Pericardium fibroblast (primary cell): ENCODE measurements around the gene ASCL1. TPM values are rescaled to one million over a fixed set of nuclear protein-coding genes. Genes with fewer than 3 reads are reported as not detected.

ENCODE experiments used
- total RNA-seq: library from RNA; depleted of rRNA; stranded (reverse); fragments of >200 nt; gene quantifications from 2 replicates; pipeline ENCODE4 v1.2.3, GENCODE V29; 2015

The ASCL1 gene
- total RNA-seq, result not detected in 2 replicates

GRCh38 chr12:102957339-102958050 lies at the start of gene ASCL1:
ASCL1 (plus strand) TSS chr12:102957674; CDS start chr12:102958245, 571 bp downstream.

GRCh38 chr12:102917026-102917787 lies 40.3 kb upstream of the ASCL1 start, which contains the start of gene PAH:
PAH (minus strand) TSS chr12:102917244; CDS start chr12:102917130, 114 bp downstream.

Other genes with a start within 250 kb of the ASCL1 start
- not detected in 2 replicates for gene PAH, start 40.4 kb upstream of the ASCL1 start, total RNA-seq